NCI-H1048 (cell line): Measurements from ENCODE around the gene MYBPH.

Source experiments
- DNase-seq: peaks from one replicate; lab custom pipeline; 2025; lab: John Stamatoyannopoulos, UW

Gene MYBPH, protein sequence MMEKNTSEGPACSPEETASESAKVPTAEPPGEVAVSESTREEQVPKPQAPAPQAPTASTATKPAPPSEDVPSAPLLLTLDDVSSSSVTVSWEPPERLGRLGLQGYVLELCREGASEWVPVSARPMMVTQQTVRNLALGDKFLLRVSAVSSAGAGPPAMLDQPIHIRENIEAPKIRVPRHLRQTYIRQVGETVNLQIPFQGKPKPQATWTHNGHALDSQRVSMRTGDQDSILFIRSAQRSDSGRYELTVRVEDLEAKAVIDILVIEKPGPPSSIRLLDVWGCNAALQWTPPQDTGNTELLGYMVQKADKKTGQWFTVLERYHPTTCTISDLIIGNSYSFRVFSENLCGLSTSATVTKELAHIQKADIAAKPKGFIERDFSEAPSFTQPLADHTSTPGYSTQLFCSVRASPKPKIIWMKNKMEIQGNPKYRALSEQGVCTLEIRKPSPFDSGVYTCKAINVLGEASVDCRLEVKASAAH

DNA sequence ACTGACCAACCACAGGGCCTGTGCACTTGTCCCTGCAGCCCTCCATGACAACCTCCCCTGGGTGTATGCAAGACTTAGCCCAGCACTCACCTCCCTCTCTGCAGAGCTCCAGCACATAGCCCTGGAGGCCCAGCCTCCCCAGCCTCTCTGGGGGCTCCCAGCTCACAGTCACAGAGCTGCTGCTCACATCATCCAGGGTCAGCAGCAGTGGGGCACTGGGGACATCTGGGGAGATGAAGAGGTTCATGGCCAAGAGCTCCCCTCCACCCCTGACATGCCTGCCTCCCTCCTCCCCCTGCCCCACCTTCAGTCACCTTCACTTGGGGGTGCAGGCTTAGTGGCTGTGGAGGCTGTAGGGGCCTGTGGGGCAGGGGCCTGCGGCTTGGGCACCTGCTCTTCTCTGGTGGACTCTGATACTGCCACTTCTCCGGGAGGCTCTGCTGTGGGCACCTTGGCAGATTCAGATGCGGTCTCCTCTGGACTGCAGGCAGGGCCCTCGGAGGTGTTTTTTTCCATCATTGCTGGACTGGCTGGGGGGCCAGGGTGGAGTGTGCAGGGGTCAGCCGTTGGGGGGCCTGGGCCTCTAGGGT is at the start of gene MYBPH:
MYBPH (minus strand) TSS at position 590 of the 590 bp plus-strand sequence; CDS start at position 519, 71 bp downstream.
- DNase-seq = no peak

DNA sequence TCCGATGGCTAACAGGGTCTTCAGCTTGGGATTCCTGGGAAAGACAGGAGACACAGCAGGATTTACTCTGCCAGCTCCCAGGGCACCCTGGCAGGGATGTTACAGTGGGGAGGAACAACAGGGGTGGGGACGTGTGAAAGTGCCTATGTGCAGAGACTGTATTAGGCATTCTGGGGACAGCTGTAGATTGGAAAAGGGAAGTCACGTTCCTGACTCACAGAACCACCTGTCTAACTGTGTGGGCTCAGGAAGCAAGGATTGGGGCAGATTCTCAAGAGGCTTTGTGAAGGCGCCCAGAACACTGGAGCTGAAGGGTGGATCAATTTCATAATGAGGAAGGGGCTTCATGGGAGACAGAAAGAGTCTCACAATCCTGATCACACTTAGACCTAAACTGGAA is 49.4 kb upstream of the MYBPH start:
- DNase-seq = no peak

DNA sequence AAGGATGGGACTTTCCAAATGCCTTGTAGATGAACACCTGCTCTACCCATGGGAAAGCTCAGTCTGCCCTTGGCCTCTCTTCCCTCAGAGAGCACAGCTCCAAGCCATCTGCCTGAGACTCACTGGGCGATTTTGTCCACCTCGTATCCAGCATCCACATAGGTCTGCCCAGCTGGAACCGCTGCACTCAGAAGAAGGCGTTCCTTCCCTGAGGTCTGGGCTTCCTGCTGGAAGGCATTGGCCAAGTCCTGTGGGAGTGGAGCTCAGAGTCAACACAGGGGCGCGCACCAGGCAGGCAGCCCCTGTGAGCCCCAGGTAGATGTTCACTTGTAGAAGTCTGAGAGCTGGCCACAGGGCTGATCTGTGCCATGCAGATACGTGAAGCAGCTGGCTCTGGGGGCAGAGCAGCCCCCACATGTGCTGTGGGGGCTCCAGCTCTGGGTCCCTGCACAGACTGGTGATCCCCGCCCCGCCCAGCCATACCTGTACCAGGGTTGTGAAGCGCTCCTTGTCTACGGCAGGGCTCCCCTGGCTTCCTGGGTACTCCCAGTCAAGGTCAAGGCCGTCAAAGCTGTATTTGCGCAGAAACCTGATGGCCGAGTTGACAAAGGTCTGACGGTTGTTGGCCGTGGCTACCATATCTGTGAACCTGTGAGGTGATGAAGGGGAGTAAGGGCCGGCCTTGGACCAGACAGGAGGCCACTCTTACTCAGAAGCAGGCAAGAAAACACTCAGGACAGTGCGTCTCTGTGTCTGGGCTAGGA is 47.6 kb upstream of the MYBPH start:
- DNase-seq = no peak

DNA sequence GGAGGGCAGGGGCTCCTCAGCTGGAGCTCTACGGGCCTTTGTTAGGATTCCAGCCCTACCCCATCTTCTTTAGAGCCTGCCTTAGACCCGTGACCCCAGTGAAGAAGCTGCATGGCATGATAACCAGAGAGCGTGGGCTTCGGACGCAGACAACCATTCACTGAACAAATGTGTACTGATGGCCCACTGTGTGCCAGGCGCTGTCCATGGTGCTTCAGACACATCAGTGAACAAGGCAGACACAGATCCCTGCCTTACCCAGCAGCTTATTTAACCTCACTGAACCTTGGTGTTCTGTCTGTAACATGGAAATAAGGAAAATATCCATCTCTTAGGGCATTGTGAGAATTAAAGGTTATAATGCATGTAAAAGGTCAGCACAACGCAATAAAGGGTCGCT is 44.3 kb upstream of the MYBPH start:
- no peak for DNase-seq

DNA sequence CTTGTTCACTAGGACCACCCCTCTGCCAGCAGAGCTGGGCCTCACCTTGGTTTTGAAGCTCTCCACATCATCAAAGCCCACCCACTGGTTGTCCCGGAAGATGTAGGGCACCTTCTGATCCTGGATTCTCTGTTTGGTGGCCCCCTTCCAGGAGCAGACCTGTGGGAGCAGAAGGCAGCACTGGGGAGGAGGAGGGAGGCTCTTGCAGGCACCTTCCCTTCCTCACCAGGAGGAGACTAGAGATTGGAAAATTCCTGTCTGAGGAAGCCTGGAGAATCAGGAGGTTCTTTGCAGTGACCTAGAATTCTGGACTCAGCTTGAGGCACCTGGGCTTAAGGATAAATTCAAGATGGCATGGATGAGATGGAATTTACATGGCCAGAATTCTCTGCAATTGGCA is 43.5 kb upstream of the MYBPH start:
- no peak for DNase-seq

DNA sequence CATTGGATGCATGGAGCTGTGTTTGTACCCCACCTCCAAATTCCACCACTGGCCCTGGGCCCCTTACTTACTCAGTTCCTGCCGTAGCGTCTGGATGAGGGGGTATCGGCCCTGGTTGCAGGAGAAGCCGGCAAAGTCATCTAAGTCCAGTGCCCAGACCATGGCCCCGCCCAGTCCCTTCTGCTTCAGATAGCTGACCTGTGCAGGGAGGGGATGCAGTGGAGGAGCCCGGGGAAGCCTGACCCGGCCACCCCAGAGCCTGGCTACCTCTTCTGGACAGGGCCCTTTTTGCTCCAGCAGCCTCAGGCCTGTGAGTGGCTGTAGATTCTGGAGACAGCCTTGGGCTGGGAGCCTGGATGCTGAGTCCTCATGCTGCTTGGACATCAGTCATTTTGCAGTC is 42.0 kb upstream of the MYBPH start:
- no peak for DNase-seq

DNA sequence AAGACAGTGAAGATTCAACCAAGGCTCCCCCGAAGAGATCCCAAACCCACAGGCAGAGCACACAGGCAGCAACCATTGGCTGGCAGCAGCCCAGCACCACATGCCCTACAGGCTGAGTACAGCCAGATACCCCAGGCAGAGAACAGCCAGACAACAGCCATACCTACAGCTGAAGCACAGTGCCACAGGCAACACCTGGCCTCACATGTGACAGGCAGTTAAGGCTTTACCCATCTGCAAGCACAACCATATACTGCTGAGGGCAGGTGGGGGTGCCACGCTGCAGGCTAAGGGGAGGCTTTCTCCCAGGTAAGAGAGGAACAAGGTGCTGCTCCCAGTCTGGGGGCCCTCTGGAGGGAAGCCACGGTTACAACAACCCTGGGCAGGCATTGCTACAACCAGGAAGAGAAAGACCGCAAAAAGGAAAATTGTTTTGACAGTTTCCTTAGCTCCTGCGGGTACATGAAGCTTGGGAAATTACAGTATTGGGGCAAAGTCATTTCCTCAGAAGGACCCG is 41.6 kb upstream of the MYBPH start:
- DNase-seq = no peak

DNA sequence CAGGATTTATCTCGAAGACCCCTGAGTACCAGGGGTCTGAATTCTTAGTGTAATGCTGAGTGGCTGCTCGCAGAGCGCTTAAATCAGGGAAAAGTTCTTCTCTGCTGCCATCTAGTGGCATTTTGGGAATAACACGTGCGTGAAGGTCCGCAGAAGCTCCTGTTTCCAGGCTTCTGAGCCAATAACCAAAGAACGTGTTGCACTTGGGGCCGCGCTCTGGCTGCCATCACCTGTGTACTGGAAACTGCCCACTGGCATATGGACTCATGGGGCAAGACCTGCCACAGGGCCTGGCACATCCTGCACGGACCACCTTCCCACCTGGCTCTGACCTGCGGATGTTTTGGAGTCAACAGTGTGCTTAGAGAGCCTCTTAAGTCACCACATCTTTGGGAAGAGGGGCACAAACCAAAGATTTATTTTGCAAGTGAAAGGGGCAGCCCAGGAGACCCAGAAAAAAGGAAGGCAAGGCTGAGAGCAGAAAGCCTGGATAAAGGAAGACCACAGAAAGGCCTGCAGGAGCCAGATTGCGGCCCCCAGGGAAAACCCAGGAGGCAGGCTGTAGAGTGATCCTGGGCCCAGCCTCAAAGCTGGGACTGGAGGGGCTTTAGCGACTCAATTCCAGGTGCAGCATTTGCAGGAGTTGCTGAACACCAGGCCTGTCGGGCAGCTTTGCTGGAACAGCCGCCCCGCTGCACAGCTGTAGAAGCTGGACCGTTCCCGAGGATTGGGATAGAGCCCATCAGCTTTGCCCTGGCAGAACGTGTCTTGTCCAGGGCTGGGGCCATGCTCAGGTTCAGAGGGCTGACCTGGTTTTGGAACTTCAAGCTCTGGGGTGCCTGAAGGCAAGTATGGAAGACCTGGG is 40.9 kb upstream of the MYBPH start:
- DNase-seq = peak; percentile 11

DNA sequence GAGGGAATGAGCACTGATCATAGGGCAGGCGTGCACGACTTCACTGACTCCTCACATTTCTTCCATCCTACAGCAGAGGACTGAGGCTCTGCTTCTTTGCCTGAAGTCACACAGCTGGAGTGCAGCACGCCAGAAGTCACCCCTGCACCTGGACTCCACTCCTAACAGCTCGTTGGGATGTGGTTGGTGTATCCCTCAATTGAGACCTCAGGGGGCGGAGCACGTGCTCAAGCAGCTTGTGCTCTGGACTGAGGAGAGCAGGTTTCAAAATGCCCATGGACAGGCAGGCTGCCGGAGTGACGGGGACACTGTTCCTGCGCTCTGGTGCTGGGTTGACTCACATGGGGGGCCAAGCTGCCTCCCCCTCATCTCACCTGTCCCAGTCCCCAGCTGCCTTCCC is 39.9 kb upstream of the MYBPH start:
- DNase-seq = no peak

DNA sequence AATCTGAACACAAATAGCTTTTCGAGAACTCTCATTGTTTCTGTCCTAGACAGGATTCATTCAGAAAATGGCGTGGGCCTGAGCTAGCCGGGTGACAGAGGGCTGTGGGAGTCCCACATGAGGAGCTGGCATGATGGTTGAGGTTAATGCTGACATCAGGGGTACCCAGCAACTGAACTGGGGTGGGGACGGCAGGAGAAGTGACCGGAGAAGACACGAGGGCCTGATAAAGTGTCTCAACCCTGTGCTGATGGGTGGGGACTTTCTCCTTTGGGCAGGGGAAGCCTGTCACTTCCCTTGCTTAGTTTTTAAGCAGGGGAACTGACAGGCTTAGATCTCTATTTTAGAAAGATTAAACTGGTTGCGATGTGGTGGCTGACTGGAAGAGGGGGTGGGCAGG is 39.2 kb upstream of the MYBPH start:
- no peak for DNase-seq

DNA sequence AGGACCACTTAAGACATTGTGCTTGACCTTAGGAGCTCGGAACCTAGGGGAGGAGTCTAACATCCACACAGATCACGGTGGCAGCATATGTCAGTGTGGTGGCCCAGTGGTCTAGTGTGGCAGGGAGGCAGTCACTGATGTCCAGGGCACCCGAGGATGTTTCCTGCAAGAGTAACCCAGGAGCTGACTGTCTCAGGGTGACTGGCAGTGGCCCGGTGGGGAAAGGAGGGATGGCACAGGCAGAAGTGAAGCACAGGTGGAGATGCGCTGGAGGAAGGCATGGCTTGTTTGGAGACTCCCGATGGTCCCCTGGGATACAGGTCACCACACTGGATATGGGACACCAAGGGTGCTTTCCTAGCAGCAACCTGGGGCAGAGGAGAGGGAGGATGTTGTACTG is 37.5 kb upstream of the MYBPH start:
- no peak for DNase-seq

DNA sequence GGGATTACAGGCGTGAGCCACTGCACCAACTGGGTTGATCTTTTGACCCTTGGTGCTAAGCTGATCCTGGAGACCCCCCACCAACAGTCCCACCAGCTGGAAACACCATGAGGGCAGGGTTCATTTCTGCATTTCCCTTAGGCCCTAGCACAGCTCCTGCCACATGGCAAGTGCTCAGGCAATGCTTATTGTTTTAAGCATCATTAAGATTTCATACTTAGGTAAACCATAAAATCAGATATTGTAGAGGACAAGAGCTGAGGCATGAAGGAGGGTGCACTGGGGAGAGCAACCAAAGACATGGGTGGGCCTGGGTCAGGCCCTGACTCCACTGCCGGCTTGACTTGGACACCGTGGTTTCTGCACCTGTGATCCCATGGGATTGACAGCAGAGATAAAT is 36.2 kb upstream of the MYBPH start:
- no peak for DNase-seq

DNA sequence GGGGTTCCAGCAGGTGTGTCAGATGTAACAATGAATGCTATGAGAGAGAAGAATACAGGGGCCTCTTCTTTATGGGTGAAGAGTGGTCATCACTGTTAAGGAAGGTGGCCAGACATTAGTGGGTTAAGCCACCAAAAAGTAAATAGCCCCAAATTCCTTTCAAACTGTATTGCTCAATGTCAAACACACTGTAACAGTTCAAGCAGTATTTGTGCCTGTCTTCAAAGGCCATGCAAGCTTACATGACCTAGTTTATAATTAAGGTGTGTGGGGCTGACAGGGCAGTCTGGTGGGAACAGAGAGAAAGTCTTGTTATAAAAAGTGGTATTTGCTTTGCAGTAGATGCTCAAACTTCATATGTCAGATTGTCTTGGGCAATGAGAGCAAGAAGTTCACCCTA is 35.4 kb upstream of the MYBPH start:
- DNase-seq = no peak

DNA sequence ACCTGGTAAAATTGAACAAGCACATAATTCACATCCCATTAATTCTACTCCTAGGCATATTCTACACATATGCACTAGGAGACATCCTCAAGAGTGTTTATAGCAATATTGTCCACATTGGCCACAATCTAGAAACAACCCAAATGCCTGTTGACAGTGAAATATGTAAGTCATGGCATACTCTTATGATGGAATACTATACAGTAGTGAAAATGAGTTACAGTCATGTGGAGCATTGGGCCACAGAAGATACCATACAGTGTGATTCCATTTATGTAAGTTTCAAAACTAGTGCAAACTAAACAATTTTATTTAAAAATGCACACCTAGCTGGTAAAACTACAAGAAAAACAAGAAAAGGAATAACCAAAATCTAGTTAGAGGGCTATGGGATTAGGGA is 34.7 kb upstream of the MYBPH start:
- DNase-seq = no peak

DNA sequence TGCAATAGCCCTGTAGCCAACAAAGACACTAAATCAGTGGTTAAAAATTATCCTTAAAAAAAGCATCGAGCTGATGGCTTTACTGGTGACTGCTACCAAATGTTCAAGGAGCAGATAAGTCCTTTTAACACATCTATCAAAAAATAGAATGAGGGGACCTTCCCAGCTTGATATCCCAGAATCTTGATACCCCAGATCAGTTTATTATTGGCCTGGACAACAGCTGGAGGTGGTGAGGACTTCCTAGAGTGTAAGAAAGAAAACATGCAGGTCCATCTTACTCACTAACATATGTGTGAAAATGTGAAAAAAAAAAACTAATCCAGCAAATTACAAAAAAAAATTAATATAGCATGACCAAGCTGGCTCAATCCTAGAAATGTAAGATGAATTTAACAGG is 32.6 kb upstream of the MYBPH start:
- no peak for DNase-seq

DNA sequence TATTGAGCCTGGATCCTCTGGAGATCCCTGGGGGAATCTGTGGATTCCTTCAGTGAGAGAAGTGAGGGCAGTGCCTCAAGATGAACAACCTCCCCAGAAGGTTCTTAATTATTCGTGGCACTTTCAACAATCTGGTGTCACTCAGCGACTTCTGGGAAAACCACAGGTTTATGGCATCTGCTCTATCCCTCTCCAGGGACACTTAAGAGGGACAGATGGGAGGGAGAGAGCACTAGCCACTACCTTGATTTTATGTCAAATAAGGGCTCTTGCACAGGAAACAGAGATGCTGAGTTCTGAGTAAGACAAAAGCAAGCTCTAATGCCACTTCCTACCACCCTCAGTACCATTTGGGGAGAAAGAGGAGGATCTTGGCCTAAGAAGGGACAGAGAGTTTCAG is 32.1 kb upstream of the MYBPH start:
- no peak for DNase-seq

DNA sequence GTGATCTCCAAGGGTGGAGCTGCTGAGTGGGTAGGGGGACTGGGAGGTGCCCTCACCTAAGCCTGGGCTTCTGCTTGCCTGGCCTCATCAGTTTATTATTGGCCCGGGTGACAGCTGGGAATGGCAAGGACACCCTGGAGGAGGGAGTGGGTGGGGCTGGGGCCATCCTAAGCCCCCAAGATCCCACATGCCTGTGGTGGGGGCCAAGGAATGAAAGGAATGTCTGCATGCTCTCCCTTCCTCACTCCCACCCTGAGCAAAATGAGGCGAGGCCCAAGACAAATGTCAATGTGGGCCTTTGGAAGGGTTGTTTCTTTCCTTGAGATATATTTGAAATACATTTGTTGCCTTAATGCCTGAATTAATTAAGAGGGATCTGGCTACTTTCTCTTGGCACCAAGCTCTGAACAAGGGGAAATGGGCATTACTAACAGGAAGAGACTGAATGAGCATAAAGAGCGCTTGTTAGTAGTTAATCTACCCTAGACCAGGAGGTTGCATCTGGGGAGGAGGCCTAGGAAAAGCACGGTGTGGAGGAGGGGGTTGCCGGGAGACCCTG is 30.6 kb upstream of the MYBPH start:
- DNase-seq = no peak

DNA sequence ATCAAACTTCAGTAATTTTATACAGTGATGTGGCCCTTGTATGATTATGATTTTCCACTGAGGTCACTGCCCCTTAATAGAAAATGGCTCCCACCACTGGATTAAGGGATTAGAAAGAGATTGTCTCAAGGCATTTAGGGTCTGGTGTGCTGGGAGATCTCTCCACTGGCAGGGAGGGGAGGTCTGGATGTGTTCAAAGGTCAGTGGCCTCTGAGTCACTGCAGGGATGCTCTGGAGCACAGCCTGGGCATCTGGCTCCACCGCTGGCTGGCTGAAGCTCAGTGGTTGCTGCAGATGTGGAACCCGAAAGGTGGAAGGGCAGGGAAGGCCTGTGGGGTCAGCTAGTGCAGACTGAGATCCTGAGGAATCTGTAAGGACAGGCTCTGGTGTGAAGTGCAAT is 29.1 kb upstream of the MYBPH start:
- DNase-seq = no peak

DNA sequence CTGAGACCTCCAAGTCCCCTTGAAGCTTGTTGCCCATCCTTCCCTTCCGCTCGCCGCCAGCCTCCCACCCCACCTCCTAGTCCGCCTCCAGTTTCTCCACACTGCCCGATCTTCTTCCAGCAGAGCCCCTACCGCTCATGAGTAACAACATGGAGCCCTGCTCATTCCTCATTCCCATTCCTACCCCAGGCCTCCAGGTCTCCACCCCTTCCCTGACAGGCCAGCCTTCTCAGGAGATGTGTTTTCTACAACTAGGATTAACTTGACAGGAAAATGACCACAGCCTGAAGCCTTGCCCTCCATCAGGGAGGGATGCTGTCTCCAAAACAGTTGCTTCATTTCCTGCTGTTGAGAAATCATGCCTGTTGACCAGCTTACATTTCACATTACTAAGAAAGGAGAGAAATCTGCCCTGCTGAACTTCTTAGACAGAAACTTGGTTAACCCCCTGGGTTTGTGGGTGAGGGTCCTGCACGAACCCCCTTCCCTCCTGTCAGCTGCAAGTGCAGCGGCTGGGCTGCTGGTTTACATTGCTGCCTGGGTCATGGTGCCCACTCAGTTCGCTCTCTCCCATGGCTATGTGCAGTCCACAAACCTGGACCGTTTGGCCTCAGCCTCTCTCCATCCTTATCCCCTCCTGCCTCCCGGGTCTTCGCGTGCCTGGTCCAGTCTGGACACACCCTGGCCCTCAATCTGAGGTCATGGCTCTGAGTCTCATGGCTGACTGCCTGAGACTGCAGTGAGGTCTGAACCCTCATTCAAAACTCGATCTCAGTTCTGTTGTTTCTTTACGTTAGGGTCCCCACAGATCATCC is 27.0 kb upstream of the MYBPH start:
- DNase-seq = no peak

DNA sequence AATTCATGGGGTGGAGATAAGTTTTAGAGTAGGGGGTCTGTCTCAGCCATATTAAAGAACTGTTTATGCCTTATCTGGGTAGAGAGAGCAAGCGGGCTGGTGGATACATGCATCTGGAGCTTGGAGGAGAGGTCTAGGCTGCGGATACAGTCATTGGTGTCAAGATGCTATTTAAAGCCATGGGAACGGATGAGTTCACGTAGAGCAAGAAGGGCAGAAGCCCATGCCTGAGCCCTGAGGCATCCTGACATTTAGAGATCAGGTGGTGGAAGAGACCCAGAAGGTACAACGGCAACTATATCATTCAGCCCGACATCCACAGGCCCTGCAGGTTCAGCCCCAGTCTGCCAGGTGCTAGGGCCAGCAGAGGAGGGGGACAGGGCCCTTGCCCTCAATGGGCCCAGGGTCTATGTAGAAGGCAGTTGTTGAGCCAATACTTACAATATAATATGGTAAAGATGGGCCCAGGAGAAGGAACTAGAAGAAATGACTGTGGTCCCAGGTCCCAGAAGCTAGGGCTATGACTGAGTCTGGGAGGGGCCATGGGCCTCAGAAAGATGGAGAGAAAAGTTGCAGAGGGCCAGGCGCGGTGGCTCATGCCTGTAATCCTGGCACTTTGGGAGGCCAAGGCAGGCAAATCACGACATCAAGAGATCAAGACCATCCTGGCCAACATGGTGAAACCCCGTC is 26.0 kb upstream of the MYBPH start:
- DNase-seq = no peak
